HepG2 (cell line): ENCODE measurements around the gene PFKFB2. TPM values are rescaled to one million over a fixed set of nuclear protein-coding genes. Genes with fewer than 3 reads are reported as not detected.
A peak's percentile ranks its signal among the peaks of the same experiment; 100 is the strongest.

ENCODE experiments used
- ATAC-seq: fragments of 200-7000 bp; cut with Tn5 transposase; 3 replicates; pipeline ENCODE4 v1.9.1; 2020; ENCODE audit warnings: mild to moderate bottlenecking, moderate library complexity
- BruUV-seq: library from RNA; stranded (reverse); fragments of 400-500 nt; replicated peaks from 2 replicates; lab custom pipeline; 2021; lab: Mats Ljungman, UMichigan
- CTCF ChIA-PET: fragments of 300-600 bp; formaldehyde crosslinking; extraction: SDS; loops from one replicate; lab custom pipeline; 2021; ENCODE audit warnings: low total read pairs, inconsistent platforms, low intra/inter-chr PET ratio; lab: Yijun Ruan, JAX
- POLR2A ChIA-PET: fragments of 350-600 bp; sonication (Branson Sonifier 250); formaldehyde crosslinking; loops from one replicate; lab custom pipeline; 2020; ENCODE audit warnings: antibody characterized with exemption, inconsistent platforms; lab: Yijun Ruan, JAX
- DNase-seq: peaks from one replicate; pipeline ENCODE4 v3.0.0-alpha.2; 2015; ENCODE audit warnings: low spot score
- FAIRE-seq: peaks from 3 replicates; lab custom pipeline; 2011; peaks lifted over from hg19 to GRCh38; lab: Jason Lieb, UNC
- H2AFZ ChIP-seq: one replicate; pipeline ENCODE4 v1.6.1; 2011; ENCODE audit warnings: low read length, inconsistent platforms
- H3K27ac ChIP-seq: fragments of 300-600 bp; 3 replicates; pipeline ENCODE4 v1.8.0; 2011; ENCODE audit warnings: mixed run types, mild to moderate bottlenecking, mixed read lengths, low read length, inconsistent platforms; ENCODE audit not compliant: insufficient read depth; ENCODE audit errors: extremely low read length
- H3K27me3 ChIP-seq, 2 experiments: fragments of 200-600 bp in 1 of 2; 2 replicates in 1 of 2; 3 replicates in 1 of 2; pipeline versions ENCODE4 v1.6.0 to v1.8.0; 2011; ENCODE audit warnings: low read length in 2 of 2, mild to moderate bottlenecking in 2 of 2, moderate library complexity in 2 of 2, inconsistent platforms in 1 of 2; ENCODE audit not compliant: insufficient read depth in 2 of 2, control insufficient read depth in 1 of 2
- H3K36me3 ChIP-seq, 2 experiments: fragments of 200-600 bp in 1 of 2; replicated peaks in 1 of 2; 2 replicates in 1 of 2; 3 replicates in 1 of 2; pipeline versions ENCODE4 v1.5.1 to v1.8.0; 2011; ENCODE audit warnings: low read length in 2 of 2, inconsistent platforms in 1 of 2; ENCODE audit not compliant: insufficient read depth in 2 of 2, control insufficient read depth in 1 of 2
- H3K4me1 ChIP-seq: 2 replicates; pipeline ENCODE4 v1.5.1; 2012; ENCODE audit warnings: low read length, inconsistent platforms; ENCODE audit not compliant: insufficient read depth
- H3K4me2 ChIP-seq: 2 replicates; pipeline ENCODE4 v1.6.0; 2011; ENCODE audit warnings: low read depth, low read length, inconsistent platforms
- H3K4me3 ChIP-seq, 3 experiments: fragments of 200-600 bp in 1 of 3; sonication (generic), shearing (Covaris generic) in 1 of 3; replicated peaks in 1 of 3; 2 replicates each; pipeline ENCODE4 v1.5.1; 2011 to 2016; ENCODE audit warnings: low read length in 3 of 3, inconsistent platforms in 2 of 3, low read depth in 2 of 3, mild to moderate bottlenecking in 2 of 3, control low read depth in 1 of 3, mixed read lengths in 1 of 3; ENCODE audit not compliant: insufficient read depth in 1 of 3
- H3K79me2 ChIP-seq: one replicate; pipeline ENCODE4 v1.6.1; 2011; ENCODE audit warnings: low read length, inconsistent platforms; ENCODE audit not compliant: insufficient read depth
- H3K9ac ChIP-seq: 2 replicates; pipeline ENCODE4 v1.6.0; 2011; ENCODE audit warnings: mild to moderate bottlenecking, low read depth, low read length, inconsistent platforms; ENCODE audit not compliant: insufficient read depth
- H3K9me3 ChIP-seq: 2 replicates; pipeline ENCODE4 v1.5.1; 2012; ENCODE audit warnings: mild to moderate bottlenecking, low read length
- H4K20me1 ChIP-seq: 2 replicates; pipeline ENCODE4 v1.6.0; 2011; ENCODE audit warnings: inconsistent platforms, mild to moderate bottlenecking, low read length, moderate library complexity; ENCODE audit not compliant: insufficient read depth
- WGBS: methylation state at CpG from one replicate; pipeline ENCODE4 v1.1.6; 2017; ENCODE audit warnings: low lambda C conversion rate; 5-methylcytosine and 5-hydroxymethylcytosine counted together
- in situ Hi-C: cut with HindIII; loops from 2 replicates; pipeline ENCODE4 v1.10.0; 2017; ENCODE audit warnings: low pct_unique_long_range_greater_than_20kb; ENCODE audit not compliant: extremely low pct_ligation_motif_present
- intact Hi-C: fragments of 100-400 bp; cut with micrococcal nuclease; formaldehyde crosslinking; loops from one replicate; pipeline ENCODE4 v1.10.0; 2022; ENCODE audit not compliant: unreplicated experiment
- polyA plus RNA-seq, 8 experiments: library from polyadenylated mRNA; depleted of rRNA in 3 of 8; stranded (reverse) in 7 of 8; unstranded in 1 of 8; fragments of >200 nt; fragmentation: Illumina TruSeq in 4 of 8; extraction: Trizol in 4 of 8; gene quantifications; 2 replicates each; pipeline versions ENCODE4 v1.2.1 to v1.2.3, GENCODE V29; 2011 to 2016; ENCODE audit warnings: low read depth in 4 of 8, missing spikeins in 1 of 8, mixed read lengths in 1 of 8; ENCODE audit not compliant: insufficient read depth in 1 of 8
- total RNA-seq, 5 experiments: library from RNA; depleted of rRNA; stranded (reverse); fragments of >200 nt; fragmentation: Illumina TruSeq; extraction: Trizol; gene quantifications; 2 replicates each; pipeline ENCODE4 v1.2.3, GENCODE V29; 2016; ENCODE audit warnings: low read depth in 1 of 5
- TF ChIP-seq, protein P1 (sequence below): sonication (generic); formaldehyde crosslinking; IDR thresholded peaks from 2 replicates; pipeline ENCODE4 v1.4.0; 2020; ENCODE audit warnings: missing genetic modification reagents

PFKFB2 gene
- total and polyA plus RNA-seq, 2 of the 13 experiments (the other 11 are each of a cell fraction or from before 2014, with no cell fraction given) = 4.6 to 10.6 TPM

DNA sequence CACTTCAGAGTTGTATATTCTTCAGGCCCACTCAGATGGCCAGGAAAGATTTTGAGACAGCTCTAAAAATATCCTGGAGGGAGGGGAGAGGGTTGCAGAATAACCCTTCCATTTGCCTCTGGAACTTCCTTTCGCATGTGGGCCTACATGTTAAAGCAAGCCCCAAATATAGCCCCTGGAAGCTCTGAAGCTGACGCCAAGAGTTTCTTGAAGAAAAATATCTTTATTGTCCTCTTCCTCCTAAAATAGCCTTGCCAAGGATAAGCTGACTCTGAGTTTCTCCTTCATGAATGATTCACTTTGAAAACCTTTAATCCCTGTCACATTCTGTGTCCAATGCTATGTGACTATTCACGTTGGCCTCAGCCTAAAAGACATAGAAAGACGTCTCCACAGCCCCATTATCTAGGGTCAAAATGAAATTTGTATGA lies 27.0 kb upstream of the PFKFB2 start:
- WGBS = 45% methylated on average over 4 of the region's 4 CpGs
- in situ Hi-C loops = no loop called here
- peak overlapping the region; percentile 19; the same call in 1 of the 2 replicates for H3K4me2 ChIP-seq
- DNase-seq (no peak), FAIRE-seq (no peak), ATAC-seq (no peak)
- TF ChIP-seq, protein P1, sequence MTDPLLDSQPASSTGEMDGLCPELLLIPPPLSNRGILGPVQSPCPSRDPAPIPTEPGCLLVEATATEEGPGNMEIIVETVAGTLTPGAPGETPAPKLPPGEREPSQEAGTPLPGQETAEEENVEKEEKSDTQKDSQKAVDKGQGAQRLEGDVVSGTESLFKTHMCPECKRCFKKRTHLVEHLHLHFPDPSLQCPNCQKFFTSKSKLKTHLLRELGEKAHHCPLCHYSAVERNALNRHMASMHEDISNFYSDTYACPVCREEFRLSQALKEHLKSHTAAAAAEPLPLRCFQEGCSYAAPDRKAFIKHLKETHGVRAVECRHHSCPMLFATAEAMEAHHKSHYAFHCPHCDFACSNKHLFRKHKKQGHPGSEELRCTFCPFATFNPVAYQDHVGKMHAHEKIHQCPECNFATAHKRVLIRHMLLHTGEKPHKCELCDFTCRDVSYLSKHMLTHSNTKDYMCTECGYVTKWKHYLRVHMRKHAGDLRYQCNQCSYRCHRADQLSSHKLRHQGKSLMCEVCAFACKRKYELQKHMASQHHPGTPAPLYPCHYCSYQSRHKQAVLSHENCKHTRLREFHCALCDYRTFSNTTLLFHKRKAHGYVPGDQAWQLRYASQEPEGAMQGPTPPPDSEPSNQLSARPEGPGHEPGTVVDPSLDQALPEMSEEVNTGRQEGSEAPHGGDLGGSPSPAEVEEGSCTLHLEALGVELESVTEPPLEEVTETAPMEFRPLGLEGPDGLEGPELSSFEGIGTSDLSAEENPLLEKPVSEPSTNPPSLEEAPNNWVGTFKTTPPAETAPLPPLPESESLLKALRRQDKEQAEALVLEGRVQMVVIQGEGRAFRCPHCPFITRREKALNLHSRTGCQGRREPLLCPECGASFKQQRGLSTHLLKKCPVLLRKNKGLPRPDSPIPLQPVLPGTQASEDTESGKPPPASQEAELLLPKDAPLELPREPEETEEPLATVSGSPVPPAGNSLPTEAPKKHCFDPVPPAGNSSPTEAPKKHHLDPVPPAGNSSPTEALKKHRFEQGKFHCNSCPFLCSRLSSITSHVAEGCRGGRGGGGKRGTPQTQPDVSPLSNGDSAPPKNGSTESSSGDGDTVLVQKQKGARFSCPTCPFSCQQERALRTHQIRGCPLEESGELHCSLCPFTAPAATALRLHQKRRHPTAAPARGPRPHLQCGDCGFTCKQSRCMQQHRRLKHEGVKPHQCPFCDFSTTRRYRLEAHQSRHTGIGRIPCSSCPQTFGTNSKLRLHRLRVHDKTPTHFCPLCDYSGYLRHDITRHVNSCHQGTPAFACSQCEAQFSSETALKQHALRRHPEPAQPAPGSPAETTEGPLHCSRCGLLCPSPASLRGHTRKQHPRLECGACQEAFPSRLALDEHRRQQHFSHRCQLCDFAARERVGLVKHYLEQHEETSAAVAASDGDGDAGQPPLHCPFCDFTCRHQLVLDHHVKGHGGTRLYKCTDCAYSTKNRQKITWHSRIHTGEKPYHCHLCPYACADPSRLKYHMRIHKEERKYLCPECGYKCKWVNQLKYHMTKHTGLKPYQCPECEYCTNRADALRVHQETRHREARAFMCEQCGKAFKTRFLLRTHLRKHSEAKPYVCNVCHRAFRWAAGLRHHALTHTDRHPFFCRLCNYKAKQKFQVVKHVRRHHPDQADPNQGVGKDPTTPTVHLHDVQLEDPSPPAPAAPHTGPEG (CRISPR knock-in tag) = no peak
- no peaks in the 10 kb centered on the region for H4K20me1 ChIP-seq
- H3K9me3 ChIP-seq = no peaks in the 10 kb centered on the region
- intact Hi-C loops = no loop called here
- no peak overlapping the region for H3K27ac ChIP-seq
- peaks cover 100% of the 10 kb centered on the region for H3K4me1 ChIP-seq
- ChIA-PET CTCF (no interaction called here), POLR2A (interaction anchor here (1.4 to 1.9 kb wide), 3 partner anchors 14 to 27 kb away, joined by 4 to 8 read pairs (median 6); partner anchors contain the start of gene PFKFB2)
- H2AFZ ChIP-seq = no peak overlapping the region
- H3K79me2 ChIP-seq = no peaks in the 10 kb centered on the region
- no peak overlapping the region for H3K9ac ChIP-seq
- BruUV-seq = no TSS peak
- H3K4me3 ChIP-seq = no peak overlapping the region
- no peaks in the 10 kb centered on the region for H3K36me3 ChIP-seq
- no peaks in the 10 kb centered on the region for H3K27me3 ChIP-seq
